SK-N-SH (cell line): ENCODE data around the gene LEFTY1. TPM values are rescaled to one million over a fixed set of nuclear protein-coding genes. Genes with fewer than 3 reads are reported as not detected.

Experiments
- CTCF ChIA-PET: fragments of 300-600, 350-600 bp; formaldehyde crosslinking; extraction: SDS; loops from one replicate; lab custom pipeline; 2021; lab: Yijun Ruan, JAX
- POLR2A ChIA-PET: fragments of 350-600 bp; sonication (Branson Sonifier 250); formaldehyde crosslinking; extraction: SDS; loops from one replicate; lab custom pipeline; 2020; ENCODE audit warnings: antibody characterized with exemption, inconsistent platforms; lab: Yijun Ruan, JAX
- DNase-seq: peaks from one replicate; pipeline ENCODE4 v3.0.0; 2012
- H2AFZ ChIP-seq: fragments of 200-600 bp; sonication (generic); 2 replicates; pipeline ENCODE4 v1.8.1; 2016; ENCODE audit warnings: antibody characterized with exemption, mild to moderate bottlenecking, low read depth
- H3F3A ChIP-seq: fragments of 200-600 bp; sonication (generic); replicated peaks from 2 replicates; pipeline ENCODE3; 2016; ENCODE audit warnings: antibody characterized with exemption, mild to moderate bottlenecking; ENCODE audit not compliant: insufficient read depth
- H3K27ac ChIP-seq, 2 experiments: fragments of 200-500 bp in 1 of 2; fragments of 200-600 bp in 1 of 2; sonication (Bioruptor generic) in 1 of 2; sonication (generic), shearing (Covaris generic) in 1 of 2; 2 replicates each; pipeline versions ENCODE4 v1.5.1 to v1.6.1; 2014 to 2016; ENCODE audit warnings: low read depth in 2 of 2, inconsistent platforms in 1 of 2, low read length in 1 of 2, mild to moderate bottlenecking in 1 of 2, mixed read lengths in 1 of 2
- H3K27me3 ChIP-seq: fragments of 200-600 bp; sonication (generic), shearing (Covaris generic); 2 replicates; pipeline ENCODE4 v1.6.1; 2016; ENCODE audit warnings: mixed run types; ENCODE audit not compliant: insufficient read depth
- H3K36me3 ChIP-seq, 2 experiments: fragments of 200-500 bp in 1 of 2; fragments of 200-600 bp in 1 of 2; sonication (Bioruptor generic) in 1 of 2; sonication (generic) in 1 of 2; replicated peaks in 1 of 2; 2 replicates each; pipeline versions ENCODE3 to v1.5.1; 2014 to 2016; ENCODE audit warnings: low read length in 1 of 2, mild to moderate bottlenecking in 1 of 2; ENCODE audit not compliant: insufficient read depth in 2 of 2, control insufficient read depth in 1 of 2
- H3K4me1 ChIP-seq, 2 experiments: fragments of 200-500 bp in 1 of 2; fragments of 200-600 bp in 1 of 2; sonication (Bioruptor generic) in 1 of 2; sonication (generic), shearing (Covaris generic) in 1 of 2; 2 replicates each; pipeline versions ENCODE4 v1.5.1 to v1.6.1; 2014 to 2016; ENCODE audit warnings: low read depth in 1 of 2, low read length in 1 of 2, mixed run types in 1 of 2; ENCODE audit not compliant: insufficient read depth in 2 of 2, control insufficient read depth in 1 of 2
- H3K4me2 ChIP-seq: fragments of 200-600 bp; sonication (generic), shearing (Covaris generic); 2 replicates; pipeline ENCODE4 v1.6.1; 2017; ENCODE audit warnings: mixed run types
- H3K4me3 ChIP-seq, 2 experiments: fragments of 200-500 bp in 1 of 2; fragments of 200-600 bp in 1 of 2; sonication (Bioruptor generic) in 1 of 2; sonication (generic), shearing (Covaris generic) in 1 of 2; 2 replicates each; pipeline versions ENCODE4 v1.5.1 to v1.8.1; 2014 to 2016; ENCODE audit warnings: low read depth in 2 of 2, inconsistent platforms in 1 of 2, low read length in 1 of 2, mild to moderate bottlenecking in 1 of 2, mixed read lengths in 1 of 2, moderate library complexity in 1 of 2
- H3K79me2 ChIP-seq: fragments of 200-600 bp; sonication (generic); 2 replicates; pipeline ENCODE4 v1.8.1; 2017; ENCODE audit warnings: mild to moderate bottlenecking; ENCODE audit not compliant: insufficient read depth
- H3K9ac ChIP-seq: fragments of 200-600 bp; sonication (generic); 2 replicates; pipeline ENCODE4 v1.6.1; 2017; ENCODE audit warnings: mixed run types
- H3K9me2 ChIP-seq: fragments of 200-600 bp; sonication (generic); 2 replicates; pipeline ENCODE4 v1.6.1; 2017; ENCODE audit warnings: mixed run types
- H3K9me3 ChIP-seq: fragments of 200-600 bp; sonication (generic); 2 replicates; pipeline ENCODE4 v1.6.1; 2017; ENCODE audit warnings: mixed run types, mild to moderate bottlenecking, moderate library complexity
- H4K20me1 ChIP-seq: fragments of 200-600 bp; sonication (generic); 2 replicates; pipeline ENCODE4 v1.6.1; 2017; ENCODE audit warnings: mild to moderate bottlenecking, mixed run types; ENCODE audit not compliant: insufficient read depth
- CHD2 ChIP-seq: fragments of 150-350 bp; IDR thresholded peaks from 2 replicates; pipeline ENCODE4 v1.6.1; 2018; ENCODE audit warnings: low read length; ENCODE audit not compliant: partially characterized antibody
- CTCF ChIP-seq: fragments of 200-600 bp; sonication (generic); IDR thresholded peaks from 2 replicates; pipeline ENCODE4 v1.6.1; 2017; ENCODE audit warnings: antibody characterized with exemption, mild to moderate bottlenecking, moderate library complexity
- ELF1 ChIP-seq: IDR thresholded peaks from 2 replicates; pipeline ENCODE4 v1.4.0; 2012
- FOSL2 ChIP-seq: IDR thresholded peaks from 2 replicates; pipeline ENCODE4 v1.4.0; 2012; ENCODE audit warnings: low read depth, mild to moderate bottlenecking, moderate library complexity, borderline replicate concordance
- GABPA ChIP-seq: IDR thresholded peaks from 2 replicates; pipeline ENCODE4 v1.4.0; 2012; ENCODE audit warnings: low read depth, mild to moderate bottlenecking
- GATA2 ChIP-seq: sonication (generic); formaldehyde crosslinking; IDR thresholded peaks from 2 replicates; pipeline ENCODE4 v1.5.0; 2020; ENCODE audit warnings: mild to moderate bottlenecking, missing genetic modification reagents
- IRF3 ChIP-seq: fragments of 150-350 bp; IDR thresholded peaks from 2 replicates; pipeline ENCODE4 v1.6.1; 2016; ENCODE audit warnings: mild to moderate bottlenecking, low read depth, low read length
- MAX ChIP-seq: IDR thresholded peaks from 2 replicates; pipeline ENCODE4 v1.4.0; 2012; ENCODE audit warnings: low read depth
- NFIC ChIP-seq: IDR thresholded peaks from 2 replicates; pipeline ENCODE4 v1.4.0; 2012; ENCODE audit warnings: borderline replicate concordance
- RAD21 ChIP-seq: IDR thresholded peaks from 2 replicates; pipeline ENCODE4 v1.6.1; 2012; ENCODE audit warnings: mild to moderate bottlenecking, low read length
- RCOR1 ChIP-seq: fragments of 150-350 bp; IDR thresholded peaks from 2 replicates; pipeline ENCODE4 v1.6.1; 2017; ENCODE audit warnings: antibody characterized with exemption, low read length
- SIN3A ChIP-seq: IDR thresholded peaks from 2 replicates; pipeline ENCODE4 v1.6.1; 2012; ENCODE audit warnings: low read depth, mild to moderate bottlenecking, low read length, moderate library complexity, borderline replicate concordance
- SMC3 ChIP-seq: IDR thresholded peaks from 2 replicates; pipeline ENCODE4 v1.6.1; 2012; ENCODE audit warnings: low read depth, low read length, improper control_type of control experiment
- TCF12 ChIP-seq: IDR thresholded peaks from 2 replicates; pipeline ENCODE4 v1.4.0; 2012
- USF2 ChIP-seq: fragments of 150-350 bp; IDR thresholded peaks from 2 replicates; pipeline ENCODE4 v1.6.1; 2017; ENCODE audit warnings: antibody characterized with exemption, low read length, low read depth, borderline replicate concordance
- YY1 ChIP-seq: IDR thresholded peaks from 2 replicates; pipeline ENCODE4 v1.4.0; 2012; ENCODE audit warnings: low read depth, mild to moderate bottlenecking
- WGBS: methylation state at CpG from one replicate; pipeline ENCODE4 v1.1.6; 2017; ENCODE audit warnings: low lambda C conversion rate; 5-methylcytosine and 5-hydroxymethylcytosine counted together
- polyA plus RNA-seq, 3 experiments: library from polyadenylated mRNA; depleted of rRNA; stranded (reverse); fragments of >200 nt; gene quantifications; 2 replicates each; pipeline ENCODE4 v1.2.3, GENCODE V29; 2012

Gene LEFTY1
- polyA plus RNA-seq, 1 of the 3 experiments (the other 2 are of a cell fraction) = 0.07 TPM

GRCh38 chr1:225846331-225847310, 42.3 kb downstream of the LEFTY1 start (continued):
- no peak for TF ChIP-seq MAX
- no peak for TF ChIP-seq CHD2

GRCh38 chr1:225845571-225846259, 43.2 kb downstream of the LEFTY1 start:
- WGBS = 40% methylated on average over 1 of the region's 13 CpGs
- CTCF ChIA-PET = interaction anchor here (0.6 to 2.3 kb wide), 17 partner anchors 8 to 377 kb away, joined by 3 to 22 read pairs (median 3); partner anchors contain the start of gene SRP9
- Histone ChIP-seq H3K9me3 (no peaks in the 10 kb centered on the region), H3F3A (no peaks in the 10 kb centered on the region), H3K4me2 (no peak overlapping the region), H3K9me2 (no peaks in the 10 kb centered on the region), H4K20me1 (no peaks in the 10 kb centered on the region), H3K79me2 (no peaks in the 10 kb centered on the region), H3K9ac (no peak overlapping the region), H2AFZ (no peak overlapping the region), H3K4me3 (no peak overlapping the region; a peak in 1 of 4 replicates), H3K27ac (no peak overlapping the region)
- DNase-seq = peak; percentile 85
- TF ChIP-seq SMC3 = peak; percentile 87
- TF ChIP-seq RAD21 = peak; percentile 77
- no peak for TF ChIP-seq ELF1
- 0 out of 2 replicates have a peak, but pooled peaks have one; percentile 13 for TF ChIP-seq GATA2 (CRISPR knock-in tag)
- peak; percentile 70 for TF ChIP-seq CTCF
- TF ChIP-seq, all 33 proteins: peak for 4
- no peaks in the 10 kb centered on the region for H3K27me3 ChIP-seq
- peaks cover 0 to 11% of the 10 kb centered on the region in 2 experiments; a peak in 1 of 4 replicates for H3K4me1 ChIP-seq
- POLR2A ChIA-PET = interaction anchor here (1.4 kb wide), 1 partner anchor 68 kb away, joined by 6 read pairs; the partner anchor contains the start of gene SRP9
- peaks cover 0 to 27% of the 10 kb centered on the region in 2 experiments for H3K36me3 ChIP-seq

GRCh38 chr1:225845097-225845496, 43.8 kb downstream of the LEFTY1 start:
- H3K4me2 ChIP-seq = no peak overlapping the region
- H4K20me1 ChIP-seq = no peaks in the 10 kb centered on the region
- H3K79me2 ChIP-seq = no peaks in the 10 kb centered on the region
- no peaks in the 10 kb centered on the region for H3K9me3 ChIP-seq
- no peak overlapping the region for H3K27ac ChIP-seq
- H3K36me3 ChIP-seq = peaks cover 5 to 30% of the 10 kb centered on the region in 2 experiments
- WGBS = 93% methylated on average over 14 of the region's 14 CpGs
- no peak overlapping the region for H2AFZ ChIP-seq
- no peak overlapping the region for H3K9ac ChIP-seq
- H3K9me2 ChIP-seq = no peaks in the 10 kb centered on the region
- DNase-seq = no peak
- POLR2A ChIA-PET = interaction anchor here (1.4 kb wide), 1 partner anchor 67 kb away, joined by 6 read pairs; the partner anchor contains the start of gene SRP9
- H3K27me3 ChIP-seq = no peaks in the 10 kb centered on the region
- no peaks in the 10 kb centered on the region for H3F3A ChIP-seq
- peaks cover 0 to 11% of the 10 kb centered on the region in 2 experiments; a peak in 1 of 4 replicates for H3K4me1 ChIP-seq
- CTCF ChIA-PET = interaction anchor here (0.9 to 2.3 kb wide), 11 partner anchors 8 to 376 kb away, joined by 3 to 22 read pairs (median 4); partner anchors contain the start of gene SRP9
- no peak overlapping the region for H3K4me3 ChIP-seq
- TF ChIP-seq IRF3 (no peak), TCF12 (no peak), YY1 (no peak), GABPA (no peak), SIN3A (no peak), CTCF (no peak), USF2 (no peak), SMC3 (no peak), NFIC (no peak), FOSL2 (no peak), RCOR1 (no peak)
